ENCODE data around the gene CLCN5.

DNA sequence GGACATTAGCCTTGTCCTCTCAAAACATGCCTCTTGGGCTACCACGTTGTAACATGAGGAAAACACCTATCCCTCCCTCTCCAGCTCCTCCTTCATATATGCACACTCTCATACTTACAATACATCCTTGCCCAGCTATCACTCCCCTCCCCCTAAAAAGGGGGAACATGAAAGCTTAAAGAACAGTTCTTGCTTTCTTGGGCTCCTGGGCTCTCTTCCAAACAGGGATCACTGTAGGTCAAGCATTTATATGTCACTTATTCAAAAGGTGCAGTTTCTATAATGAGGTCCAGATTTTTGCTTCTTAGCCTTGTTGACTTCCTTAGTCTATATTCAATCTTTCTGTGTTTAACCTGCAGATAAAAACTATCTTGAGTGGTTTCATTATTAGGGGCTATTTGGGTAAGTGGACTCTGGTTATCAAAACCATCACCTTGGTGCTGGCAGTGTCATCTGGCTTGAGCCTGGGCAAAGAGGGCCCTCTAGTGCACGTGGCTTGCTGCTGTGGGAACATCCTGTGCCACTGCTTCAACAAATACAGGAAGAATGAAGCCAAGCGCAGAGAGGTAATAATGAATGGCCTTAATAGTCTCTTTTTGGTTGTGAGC is 159.0 kb downstream of the CLCN5 start:
- TF ChIP-seq, protein P1, sequence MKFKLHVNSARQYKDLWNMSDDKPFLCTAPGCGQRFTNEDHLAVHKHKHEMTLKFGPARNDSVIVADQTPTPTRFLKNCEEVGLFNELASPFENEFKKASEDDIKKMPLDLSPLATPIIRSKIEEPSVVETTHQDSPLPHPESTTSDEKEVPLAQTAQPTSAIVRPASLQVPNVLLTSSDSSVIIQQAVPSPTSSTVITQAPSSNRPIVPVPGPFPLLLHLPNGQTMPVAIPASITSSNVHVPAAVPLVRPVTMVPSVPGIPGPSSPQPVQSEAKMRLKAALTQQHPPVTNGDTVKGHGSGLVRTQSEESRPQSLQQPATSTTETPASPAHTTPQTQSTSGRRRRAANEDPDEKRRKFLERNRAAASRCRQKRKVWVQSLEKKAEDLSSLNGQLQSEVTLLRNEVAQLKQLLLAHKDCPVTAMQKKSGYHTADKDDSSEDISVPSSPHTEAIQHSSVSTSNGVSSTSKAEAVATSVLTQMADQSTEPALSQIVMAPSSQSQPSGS (tag by site-specific recombination; IDR thresholded peaks at IDR 0.05; ENCODE audit: low read depth), result no peak
- TF ChIP-seq, protein P2, sequence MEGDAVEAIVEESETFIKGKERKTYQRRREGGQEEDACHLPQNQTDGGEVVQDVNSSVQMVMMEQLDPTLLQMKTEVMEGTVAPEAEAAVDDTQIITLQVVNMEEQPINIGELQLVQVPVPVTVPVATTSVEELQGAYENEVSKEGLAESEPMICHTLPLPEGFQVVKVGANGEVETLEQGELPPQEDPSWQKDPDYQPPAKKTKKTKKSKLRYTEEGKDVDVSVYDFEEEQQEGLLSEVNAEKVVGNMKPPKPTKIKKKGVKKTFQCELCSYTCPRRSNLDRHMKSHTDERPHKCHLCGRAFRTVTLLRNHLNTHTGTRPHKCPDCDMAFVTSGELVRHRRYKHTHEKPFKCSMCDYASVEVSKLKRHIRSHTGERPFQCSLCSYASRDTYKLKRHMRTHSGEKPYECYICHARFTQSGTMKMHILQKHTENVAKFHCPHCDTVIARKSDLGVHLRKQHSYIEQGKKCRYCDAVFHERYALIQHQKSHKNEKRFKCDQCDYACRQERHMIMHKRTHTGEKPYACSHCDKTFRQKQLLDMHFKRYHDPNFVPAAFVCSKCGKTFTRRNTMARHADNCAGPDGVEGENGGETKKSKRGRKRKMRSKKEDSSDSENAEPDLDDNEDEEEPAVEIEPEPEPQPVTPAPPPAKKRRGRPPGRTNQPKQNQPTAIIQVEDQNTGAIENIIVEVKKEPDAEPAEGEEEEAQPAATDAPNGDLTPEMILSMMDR (tag by site-specific recombination; IDR thresholded peaks at IDR 0.05), result no peak
- TF ChIP-seq, protein P3, sequence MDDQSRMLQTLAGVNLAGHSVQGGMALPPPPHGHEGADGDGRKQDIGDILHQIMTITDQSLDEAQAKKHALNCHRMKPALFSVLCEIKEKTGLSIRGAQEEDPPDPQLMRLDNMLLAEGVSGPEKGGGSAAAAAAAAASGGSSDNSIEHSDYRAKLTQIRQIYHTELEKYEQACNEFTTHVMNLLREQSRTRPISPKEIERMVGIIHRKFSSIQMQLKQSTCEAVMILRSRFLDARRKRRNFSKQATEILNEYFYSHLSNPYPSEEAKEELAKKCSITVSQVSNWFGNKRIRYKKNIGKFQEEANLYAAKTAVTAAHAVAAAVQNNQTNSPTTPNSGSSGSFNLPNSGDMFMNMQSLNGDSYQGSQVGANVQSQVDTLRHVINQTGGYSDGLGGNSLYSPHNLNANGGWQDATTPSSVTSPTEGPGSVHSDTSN (CRISPR knock-in tag; IDR thresholded peaks at IDR 0.05), result no peak
- TF ChIP-seq ZNF561 (tag by site-specific recombination; IDR thresholded peaks at IDR 0.05; ENCODE audit: borderline replicate concordance) (no peak), ZSCAN30 (tag by site-specific recombination; IDR thresholded peaks at IDR 0.05) (no peak), ZNF777 (tag by site-specific recombination; IDR thresholded peaks at IDR 0.05; ENCODE audit: borderline replicate concordance) (no peak), ZNF596 (tag by site-specific recombination; IDR thresholded peaks at IDR 0.05) (no peak), TCF7L2 (IDR thresholded peaks at IDR 0.05; ENCODE audit: borderline replicate concordance, low read depth, low read length) (no peak), YY1 (tag by site-specific recombination; IDR thresholded peaks at IDR 0.05) (no peak), ZNF311 (tag by site-specific recombination; IDR thresholded peaks at IDR 0.05; ENCODE audit: borderline replicate concordance) (no peak), KLF16 (tag by site-specific recombination; IDR thresholded peaks at IDR 0.05) (no peak)
